Measurements from ENCODE around the gene AMTN. TPM values are rescaled to one million over a fixed set of nuclear protein-coding genes. Genes with fewer than 3 reads are reported as not detected.
"Not testable (repeated sequence)": the region's sequence is repeated elsewhere in the genome, so short reads cannot be mapped to it uniquely, and the experiment has no call there.

The AMTN gene
- total and polyA plus RNA-seq, 2 donors (not counting 1 experiment from before 2014, with no cell fraction given) = not detected

DNA sequence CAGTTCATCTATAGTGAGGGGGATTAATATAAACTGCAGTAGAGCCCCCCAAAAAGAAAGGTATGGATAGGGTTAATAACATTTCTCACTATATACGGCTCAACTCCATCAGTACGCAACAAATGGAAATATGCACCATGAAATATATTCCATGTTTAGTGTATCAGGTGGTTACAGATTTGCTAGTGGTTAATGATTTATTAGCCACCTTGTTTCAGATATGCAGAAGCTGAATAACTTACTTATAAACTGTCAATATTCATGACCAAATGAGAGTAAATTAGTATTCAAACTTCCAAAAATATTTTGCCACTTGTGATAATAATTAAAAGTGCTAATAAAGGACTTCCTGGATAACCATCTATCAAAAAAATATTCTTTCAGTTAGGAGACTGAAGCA is 14.8 kb downstream of the AMTN start:
- H3K36me3 ChIP-seq (ENCODE audit: control insufficient read depth, insufficient read depth, low read length) = no peaks in the 10 kb centered on the region
- H3K4me3 ChIP-seq (replicated peaks in 1 of 4; ENCODE audit: control extremely low read depth in 1 of 4, insufficient read depth in 1 of 4, low read depth in 3 of 4, low read length in 4 of 4) = no peak overlapping the region
- no peak overlapping the region for H3K9ac ChIP-seq (ENCODE audit: insufficient read depth, low read length)
- H3K4me2 ChIP-seq (ENCODE audit: extremely low read depth, insufficient read depth, low read length) = no peak overlapping the region
- H3K4me1 ChIP-seq (ENCODE audit: control insufficient read depth, extremely low read depth, insufficient read depth, low read length) = no peaks in the 10 kb centered on the region
- no peaks in the 10 kb centered on the region for H3K79me2 ChIP-seq (ENCODE audit: control insufficient read depth, insufficient read depth, low read length)
- no peak overlapping the region for H3K27ac ChIP-seq (ENCODE audit: insufficient read depth, low read length)
- H2AFZ ChIP-seq (ENCODE audit: low read length) = no peak overlapping the region
- no peak for TF ChIP-seq EZH2 (IDR thresholded peaks at IDR 0.05; ENCODE audit: low read length, missing control alignments)
- TF ChIP-seq, protein P1, sequence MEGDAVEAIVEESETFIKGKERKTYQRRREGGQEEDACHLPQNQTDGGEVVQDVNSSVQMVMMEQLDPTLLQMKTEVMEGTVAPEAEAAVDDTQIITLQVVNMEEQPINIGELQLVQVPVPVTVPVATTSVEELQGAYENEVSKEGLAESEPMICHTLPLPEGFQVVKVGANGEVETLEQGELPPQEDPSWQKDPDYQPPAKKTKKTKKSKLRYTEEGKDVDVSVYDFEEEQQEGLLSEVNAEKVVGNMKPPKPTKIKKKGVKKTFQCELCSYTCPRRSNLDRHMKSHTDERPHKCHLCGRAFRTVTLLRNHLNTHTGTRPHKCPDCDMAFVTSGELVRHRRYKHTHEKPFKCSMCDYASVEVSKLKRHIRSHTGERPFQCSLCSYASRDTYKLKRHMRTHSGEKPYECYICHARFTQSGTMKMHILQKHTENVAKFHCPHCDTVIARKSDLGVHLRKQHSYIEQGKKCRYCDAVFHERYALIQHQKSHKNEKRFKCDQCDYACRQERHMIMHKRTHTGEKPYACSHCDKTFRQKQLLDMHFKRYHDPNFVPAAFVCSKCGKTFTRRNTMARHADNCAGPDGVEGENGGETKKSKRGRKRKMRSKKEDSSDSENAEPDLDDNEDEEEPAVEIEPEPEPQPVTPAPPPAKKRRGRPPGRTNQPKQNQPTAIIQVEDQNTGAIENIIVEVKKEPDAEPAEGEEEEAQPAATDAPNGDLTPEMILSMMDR (conservative IDR thresholded peaks at IDR 0.05 in 1 of 2, IDR thresholded peaks at IDR 0.05 in 1 of 2; ENCODE audit: low read depth in 1 of 2, low read length in 2 of 2) = no peak
- DNase-seq (ENCODE audit: low read depth in 2 of 2) = no peak
- no peaks in the 10 kb centered on the region for H3K9me3 ChIP-seq (ENCODE audit: control insufficient read depth, insufficient read depth, low read depth, low read length)
- H4K20me1 ChIP-seq (ENCODE audit: control insufficient read depth, extremely low read depth, insufficient read depth, low read length) = no peaks in the 10 kb centered on the region
- no peaks in the 10 kb centered on the region for H3K27me3 ChIP-seq (ENCODE audit: control insufficient read depth, insufficient read depth, low read length)

DNA sequence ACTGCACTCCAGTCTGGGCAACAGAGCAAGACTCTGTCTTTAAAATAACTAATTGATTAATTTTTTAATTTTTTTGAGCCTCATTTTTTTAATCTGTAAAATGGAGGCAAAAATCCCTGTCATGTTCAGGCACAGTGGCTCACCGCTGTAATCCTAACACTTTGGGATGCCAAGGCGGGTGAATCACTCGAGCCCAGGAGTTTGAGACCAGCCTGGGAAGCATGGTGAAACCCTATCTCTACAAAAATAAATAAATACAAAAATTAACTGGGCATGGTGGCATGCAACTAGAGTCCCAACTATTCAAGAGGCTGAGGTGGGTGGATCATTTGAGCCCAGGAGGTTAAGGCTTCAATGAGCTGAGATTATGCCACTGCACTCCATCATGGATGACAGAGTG is 15.4 kb downstream of the AMTN start:
- no peaks in the 10 kb centered on the region for H3K4me1 ChIP-seq (ENCODE audit: control insufficient read depth, extremely low read depth, insufficient read depth, low read length)
- TF ChIP-seq, protein P1 (conservative IDR thresholded peaks at IDR 0.05 in 1 of 2, IDR thresholded peaks at IDR 0.05 in 1 of 2; ENCODE audit: low read depth in 1 of 2, low read length in 2 of 2) = no peak
- TF ChIP-seq EZH2 (IDR thresholded peaks at IDR 0.05; ENCODE audit: low read length, missing control alignments) = no peak
- no peaks in the 10 kb centered on the region for H3K9me3 ChIP-seq (ENCODE audit: control insufficient read depth, insufficient read depth, low read depth, low read length)
- H3K4me2 ChIP-seq (ENCODE audit: extremely low read depth, insufficient read depth, low read length) = no peak overlapping the region
- H3K27ac ChIP-seq (ENCODE audit: insufficient read depth, low read length) = no peak overlapping the region
- no peaks in the 10 kb centered on the region for H4K20me1 ChIP-seq (ENCODE audit: control insufficient read depth, extremely low read depth, insufficient read depth, low read length)
- H3K36me3 ChIP-seq (ENCODE audit: control insufficient read depth, insufficient read depth, low read length) = no peaks in the 10 kb centered on the region
- no peak overlapping the region for H2AFZ ChIP-seq (ENCODE audit: low read length)
- H3K79me2 ChIP-seq (ENCODE audit: control insufficient read depth, insufficient read depth, low read length) = no peaks in the 10 kb centered on the region
- no peak overlapping the region for H3K9ac ChIP-seq (ENCODE audit: insufficient read depth, low read length)
- no peaks in the 10 kb centered on the region for H3K27me3 ChIP-seq (ENCODE audit: control insufficient read depth, insufficient read depth, low read length)
- DNase-seq (ENCODE audit: low read depth in 2 of 2) = no peak
- no peak overlapping the region for H3K4me3 ChIP-seq (replicated peaks in 1 of 4; ENCODE audit: control extremely low read depth in 1 of 4, insufficient read depth in 1 of 4, low read depth in 3 of 4, low read length in 4 of 4)

DNA sequence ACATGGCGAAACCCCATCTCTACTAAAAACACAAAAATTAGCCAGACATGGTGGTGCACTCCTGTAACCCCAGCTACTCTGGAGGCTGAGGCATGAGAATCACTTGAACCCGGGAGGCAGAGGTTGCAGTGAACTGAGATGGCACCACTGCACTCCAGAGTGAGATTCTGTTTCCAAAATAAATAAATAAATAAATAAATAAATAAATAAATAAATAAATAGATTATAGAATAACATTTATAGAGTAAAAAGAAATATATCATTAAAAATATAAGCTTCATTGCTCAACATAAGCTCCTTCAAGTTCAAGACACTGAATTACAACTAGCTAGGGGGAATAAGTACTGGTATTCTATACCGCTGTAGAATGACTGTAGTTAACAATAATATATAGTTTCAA is 16.5 kb downstream of the AMTN start:
- H3K4me2 ChIP-seq (ENCODE audit: extremely low read depth, insufficient read depth, low read length); H3K79me2 ChIP-seq (ENCODE audit: control insufficient read depth, insufficient read depth, low read length): not testable (repeated sequence)

More for the DNA sequence above, 16.5 kb downstream of the AMTN start:
- not testable (repeated sequence) for H2AFZ ChIP-seq (ENCODE audit: low read length); DNase-seq (ENCODE audit: low read depth in 2 of 2); H3K27ac ChIP-seq (ENCODE audit: insufficient read depth, low read length); H3K9ac ChIP-seq (ENCODE audit: insufficient read depth, low read length); H3K36me3 ChIP-seq (ENCODE audit: control insufficient read depth, insufficient read depth, low read length); H3K4me1 ChIP-seq (ENCODE audit: control insufficient read depth, extremely low read depth, insufficient read depth, low read length); H3K27me3 ChIP-seq (ENCODE audit: control insufficient read depth, insufficient read depth, low read length); H3K4me3 ChIP-seq (replicated peaks in 1 of 4; ENCODE audit: control extremely low read depth in 1 of 4, insufficient read depth in 1 of 4, low read depth in 3 of 4, low read length in 4 of 4); H3K9me3 ChIP-seq (ENCODE audit: control insufficient read depth, insufficient read depth, low read depth, low read length); H4K20me1 ChIP-seq (ENCODE audit: control insufficient read depth, extremely low read depth, insufficient read depth, low read length)

All from fibroblast of lung (primary cell).